Uterus (tissue), 2 donors: ENCODE results near the gene CBY1.
"Not testable (repeated sequence)": the region's sequence is repeated elsewhere in the genome, so short reads cannot be mapped to it uniquely, and the experiment has no call there.

Experiments
- CTCF ChIP-seq, 4 experiments: fragments of 200-600 bp in 2 of 4; fragments of 450-650 bp in 2 of 4; sonication (generic) in 2 of 4; IDR thresholded peaks; one replicate each; pipeline ENCODE4 v1.5.1; 2016 to 2019; ENCODE audit warnings: antibody characterized with exemption in 4 of 4, mild to moderate bottlenecking in 2 of 4, moderate library complexity in 1 of 4
- POLR2A ChIP-seq, 2 donors: fragments of 450-650 bp; IDR thresholded peaks; one replicate each; pipeline ENCODE4 v1.6.1; 2016; ENCODE audit warnings: antibody characterized with exemption in 2 of 2, mild to moderate bottlenecking in 1 of 2, moderate library complexity in 1 of 2

- TF ChIP-seq CTCF, POLR2A (IDR thresholded peaks at IDR 0.05): not testable (repeated sequence)
These were observed 12.2 kb upstream of the CBY1 start for GRCh38 chr22:38644245-38644644.
